ENCODE data around the gene EMILIN2.
"Not testable (repeated sequence)": the region's sequence is repeated elsewhere in the genome, so short reads cannot be mapped to it uniquely, and the experiment has no call there.

The EMILIN2 gene

DNA sequence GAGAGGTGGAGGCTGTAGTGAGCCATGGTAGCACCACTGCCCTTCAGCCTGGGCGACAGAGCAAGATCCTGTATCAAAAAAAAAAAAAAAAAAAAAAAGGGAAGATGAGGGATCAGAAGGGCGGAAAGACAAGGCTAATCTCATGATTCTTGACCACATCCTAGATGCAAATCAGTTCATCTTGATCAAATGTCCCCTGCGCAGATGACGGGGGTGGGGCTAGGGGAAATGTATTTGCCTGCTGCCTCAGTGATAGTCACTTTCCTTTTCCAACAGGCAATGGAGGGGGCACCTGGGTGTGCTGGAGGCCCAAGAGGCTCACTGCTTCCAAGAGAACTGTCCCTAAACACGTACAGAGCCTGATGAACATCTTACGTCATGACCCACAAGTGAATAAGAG lies 3.7 kb upstream of the EMILIN2 start:
- DNase-seq (ENCODE audit: low read depth in 1 of 2, low spot score in 1 of 2), result no peak

DNA sequence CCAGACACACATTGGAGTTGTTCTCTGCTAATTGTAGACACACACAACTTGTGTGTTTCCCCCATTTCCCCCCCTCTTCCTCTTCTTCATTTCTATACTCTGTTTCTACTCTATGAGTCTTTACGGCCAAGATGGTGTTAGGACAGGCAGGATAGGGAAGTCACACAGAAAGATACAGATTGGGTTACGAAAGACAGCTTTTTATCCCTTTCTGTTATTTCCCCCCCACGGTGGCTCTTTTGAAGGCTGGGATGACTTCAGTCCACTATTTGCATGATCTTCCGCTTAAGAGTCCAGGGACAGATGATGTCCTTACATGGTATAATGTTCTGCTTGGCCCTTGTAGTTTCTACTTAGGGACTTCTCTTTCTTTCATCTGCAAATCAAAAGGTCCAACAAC lies 1.6 kb upstream of the EMILIN2 start:
- no peak for DNase-seq (ENCODE audit: low read depth in 1 of 2, low spot score in 1 of 2)

DNA sequence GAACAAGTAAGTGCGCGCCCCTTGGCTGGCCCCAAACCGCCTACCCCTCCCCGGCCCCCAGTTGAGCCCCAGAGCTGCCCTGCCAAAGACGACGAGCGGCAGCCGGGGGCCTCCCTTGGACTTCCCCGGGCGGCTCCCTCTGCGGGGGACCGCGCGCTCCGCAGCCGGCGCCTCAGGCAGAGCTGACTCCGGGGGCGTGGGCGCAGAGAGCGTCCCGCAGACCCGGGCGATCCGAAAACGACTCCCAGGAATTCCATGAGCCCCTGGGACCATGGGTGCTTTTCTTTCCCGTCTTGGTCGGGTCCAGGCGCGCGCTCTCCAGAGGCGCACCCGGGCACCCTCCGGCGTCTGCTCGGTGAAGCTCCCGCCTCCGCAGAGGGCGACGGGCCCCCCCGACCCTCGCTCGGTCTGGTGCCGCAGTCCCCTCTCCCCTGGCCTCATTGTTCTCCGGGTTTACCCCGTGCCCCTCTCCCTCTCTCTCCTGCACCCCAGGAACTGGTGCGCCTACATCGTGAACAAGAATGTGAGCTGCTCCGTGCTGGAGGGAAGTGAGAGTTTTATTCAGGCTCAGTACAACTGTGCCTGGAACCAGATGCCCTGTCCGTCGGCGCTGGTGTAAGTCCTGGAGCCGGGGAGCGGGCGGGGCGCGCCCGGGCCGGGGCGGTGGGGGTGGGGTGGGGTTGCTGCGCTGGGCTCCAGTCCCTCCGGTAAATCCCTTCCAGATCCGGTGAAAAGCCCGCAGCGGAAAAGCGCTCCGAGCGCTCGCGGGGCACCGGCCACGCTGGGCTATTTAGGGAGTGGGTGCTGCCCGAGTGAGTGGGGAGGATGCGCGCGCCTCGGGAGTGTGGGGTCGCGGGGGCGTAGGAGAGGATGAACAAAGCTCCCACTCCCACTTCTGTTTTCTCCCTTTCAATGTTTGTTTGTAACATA lies 776 bp downstream of the EMILIN2 start:
- peak in 1 of 2 donors; percentile 21 for DNase-seq (ENCODE audit: low read depth in 1 of 2, low spot score in 1 of 2)

DNA sequence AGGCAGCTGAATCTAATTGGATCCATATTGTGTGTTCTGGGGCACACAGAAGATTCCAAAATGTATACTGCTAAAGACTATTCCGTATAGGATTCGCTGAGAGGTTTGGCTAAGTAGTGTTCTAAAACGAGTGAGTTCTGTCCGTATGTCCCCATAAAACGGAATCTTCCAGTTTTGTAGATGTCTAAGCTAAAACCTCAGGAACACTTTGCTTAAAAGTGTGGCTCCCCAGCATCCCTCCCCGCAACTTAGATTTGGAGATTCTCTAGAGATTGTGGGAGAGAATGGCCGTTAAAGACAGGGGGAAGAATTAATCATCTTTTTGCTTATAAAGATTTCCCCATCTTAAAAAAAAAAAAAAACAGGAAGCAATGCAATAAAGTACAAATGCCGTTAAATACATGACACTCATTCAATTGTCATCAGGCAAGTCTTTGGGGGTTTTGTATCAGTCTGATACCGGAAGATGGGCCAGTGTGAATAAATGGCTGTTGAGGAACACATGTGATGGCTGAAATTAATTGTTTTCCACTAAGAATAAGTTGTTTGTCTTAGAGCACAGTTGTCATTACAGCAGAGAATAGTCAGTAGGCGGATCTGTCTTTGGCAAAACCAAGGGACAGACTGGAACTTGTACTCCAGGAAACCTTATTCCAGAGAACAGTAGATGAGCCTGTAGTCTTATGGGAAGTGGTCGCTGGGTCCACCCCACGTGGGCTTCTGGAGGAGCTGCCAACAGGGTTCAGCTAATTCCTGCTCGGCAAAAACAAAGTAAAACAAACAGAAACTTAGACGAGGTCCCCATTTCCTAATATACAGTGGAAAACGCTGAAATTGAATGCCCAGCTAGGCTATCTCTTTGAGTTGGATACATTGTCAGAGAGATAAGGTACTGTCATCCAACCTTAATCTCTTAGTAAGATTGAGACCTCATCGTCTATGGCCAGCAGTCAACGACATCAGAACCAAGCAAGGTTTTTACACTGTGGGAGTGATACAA lies 1.7 kb downstream of the EMILIN2 start:
- no peak for DNase-seq (ENCODE audit: low read depth in 1 of 2, low spot score in 1 of 2)

DNA sequence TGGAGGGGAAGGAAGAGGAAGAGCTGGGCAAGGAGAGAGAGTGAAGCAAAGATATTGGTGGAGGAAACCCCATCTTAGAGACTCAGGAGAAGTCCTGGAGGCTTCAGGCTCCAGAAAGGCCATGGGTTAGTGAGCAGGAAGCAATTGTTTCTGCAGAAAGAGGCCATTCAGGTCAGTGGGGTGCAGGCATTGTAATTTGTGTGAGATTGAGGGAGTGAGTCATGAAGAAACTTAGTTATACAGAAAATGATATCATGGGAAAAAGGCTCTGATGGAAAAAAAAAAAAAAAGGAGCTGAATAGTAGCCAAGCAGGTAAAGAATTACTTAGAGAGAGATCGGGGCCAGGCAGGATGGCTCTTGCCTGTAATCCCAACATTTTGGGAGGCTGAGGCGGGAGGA lies 4.0 kb downstream of the EMILIN2 start:
- no peak for DNase-seq (ENCODE audit: low read depth in 1 of 2, low spot score in 1 of 2)

DNA sequence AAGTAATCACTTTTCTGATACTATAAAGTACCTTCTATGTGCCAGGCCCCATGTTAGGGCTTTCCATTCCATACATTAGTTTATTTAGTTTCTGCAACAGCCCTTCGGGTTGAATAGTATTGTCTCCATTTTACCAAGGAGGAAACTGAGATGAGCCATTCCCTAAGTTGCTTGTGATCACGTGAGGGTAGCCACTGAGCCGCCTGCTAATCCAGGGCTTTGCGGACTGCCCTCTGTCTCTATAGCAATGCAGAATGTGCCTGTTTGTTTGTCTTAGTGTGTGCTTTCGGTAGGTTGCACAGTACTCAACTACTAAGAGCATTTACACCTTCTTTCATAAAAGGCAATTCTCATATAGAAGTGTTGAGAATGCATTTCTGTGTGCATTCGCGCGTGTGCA lies 5.0 kb downstream of the EMILIN2 start:
- DNase-seq (ENCODE audit: low read depth in 1 of 2, low spot score in 1 of 2), result no peak

DNA sequence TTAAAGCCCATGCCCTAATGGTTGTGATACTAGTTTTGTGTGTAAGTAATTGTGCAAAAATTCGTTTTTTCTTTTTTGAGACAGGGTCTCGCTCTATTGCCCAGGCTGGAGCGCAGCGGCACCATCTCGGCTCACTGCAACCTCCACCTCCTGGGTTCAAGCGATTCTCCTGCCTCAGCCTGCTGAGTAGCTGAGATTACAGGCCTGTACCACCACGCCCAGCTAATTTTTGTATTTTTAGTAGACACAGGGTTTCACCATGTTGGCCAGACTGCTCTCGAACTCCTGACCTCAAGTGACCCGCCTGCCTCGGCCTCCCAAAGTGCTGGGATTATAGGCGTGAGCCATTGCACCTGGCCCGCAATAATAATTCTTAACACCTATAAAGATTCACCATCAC lies 5.7 kb downstream of the EMILIN2 start:
- DNase-seq (ENCODE audit: low read depth in 1 of 2, low spot score in 1 of 2), result not testable (repeated sequence)

DNA sequence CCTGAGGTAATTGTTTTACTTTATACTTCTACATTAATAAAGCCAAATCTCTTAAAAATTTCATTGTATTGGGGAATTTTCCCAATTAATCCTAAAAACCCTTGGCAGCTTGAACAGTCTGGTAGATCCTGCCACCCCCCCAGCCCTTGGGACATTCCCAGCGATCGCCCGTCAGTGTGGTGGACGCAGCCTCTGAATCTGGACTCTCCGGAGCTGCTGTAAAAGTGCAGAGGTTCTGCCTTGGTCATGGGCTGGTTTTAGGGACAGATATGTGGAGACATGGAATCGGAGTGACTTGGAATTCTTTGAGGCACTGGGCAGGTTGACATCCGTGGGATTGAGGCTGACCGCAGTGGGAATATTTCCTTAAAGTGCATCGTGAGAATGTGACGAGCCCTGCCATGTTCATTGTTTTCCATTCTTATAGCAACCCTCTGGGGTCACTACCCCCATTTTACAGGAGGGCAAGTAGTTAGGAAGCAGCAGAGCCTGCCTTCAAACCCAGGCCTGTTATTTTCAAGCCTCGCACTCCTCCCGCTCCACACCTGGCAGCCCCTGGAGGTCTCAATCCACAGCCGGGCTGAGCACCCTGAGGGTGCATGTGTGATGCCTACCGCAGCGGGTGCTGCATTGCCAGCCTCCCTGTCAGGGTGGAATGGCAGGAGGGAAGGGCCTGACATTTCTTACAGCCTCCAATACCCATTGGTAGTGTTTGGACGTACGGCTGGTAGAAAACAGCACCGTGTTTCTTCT lies 6.5 kb downstream of the EMILIN2 start:
- DNase-seq (ENCODE audit: low read depth in 1 of 2, low spot score in 1 of 2), result no peak

DNA sequence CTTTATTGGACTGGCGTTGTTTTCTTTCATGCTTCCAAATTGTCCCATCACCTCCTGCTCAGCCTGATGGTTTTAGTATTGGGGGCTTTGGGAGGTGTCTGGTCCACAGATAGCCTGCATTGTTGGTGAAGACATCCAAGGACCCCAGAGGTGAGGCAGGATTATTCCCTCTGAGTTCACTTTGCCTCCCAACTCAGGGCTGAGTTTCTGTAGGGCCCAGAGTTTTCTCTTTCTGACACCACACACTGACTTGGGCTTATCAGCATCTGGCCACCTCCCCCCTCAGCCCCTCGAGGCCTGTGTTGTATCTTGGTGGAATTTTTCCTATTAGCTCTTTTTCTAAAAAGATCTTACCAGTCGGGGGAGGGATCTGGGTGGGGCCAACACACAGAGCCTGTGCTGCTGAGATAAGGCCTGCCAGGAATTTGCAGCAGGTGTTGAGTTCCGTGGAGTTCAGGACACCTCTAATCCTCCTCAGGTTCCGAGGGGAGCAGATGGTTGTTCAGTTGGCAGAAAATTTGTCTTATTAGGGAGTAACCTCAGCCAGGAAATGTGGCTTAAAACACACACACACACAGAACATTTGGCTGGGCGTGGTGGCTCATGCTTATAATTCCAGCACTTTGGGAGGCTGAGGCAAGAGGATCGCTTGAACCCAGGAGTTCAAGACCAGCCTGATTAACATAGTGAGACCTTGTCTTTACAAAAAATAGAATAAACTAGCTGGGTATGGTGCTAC lies 7.3 kb downstream of the EMILIN2 start:
- DNase-seq (ENCODE audit: low read depth in 1 of 2, low spot score in 1 of 2), result no peak

DNA sequence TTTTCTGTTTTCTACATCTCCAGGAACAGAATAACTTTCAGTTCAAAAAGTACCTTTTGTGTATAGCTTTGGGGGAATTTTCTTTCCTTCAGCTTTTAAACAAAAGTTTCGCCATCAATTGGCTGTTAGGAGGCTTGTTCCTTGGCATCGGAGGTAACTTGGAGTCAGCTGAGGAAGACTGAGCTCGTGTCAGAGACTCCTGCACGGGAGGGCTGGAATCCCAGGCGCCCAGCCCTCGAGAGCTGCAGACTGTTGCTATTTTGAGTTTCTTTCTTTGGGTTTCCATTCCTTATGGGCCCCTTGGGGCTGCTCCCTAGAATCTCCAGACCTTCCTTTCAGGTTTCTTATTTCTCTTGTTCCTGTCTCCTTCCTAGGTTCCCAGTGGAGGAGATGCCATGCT lies 8.1 kb downstream of the EMILIN2 start:
- no peak for DNase-seq (ENCODE audit: low read depth in 1 of 2, low spot score in 1 of 2)

DNA sequence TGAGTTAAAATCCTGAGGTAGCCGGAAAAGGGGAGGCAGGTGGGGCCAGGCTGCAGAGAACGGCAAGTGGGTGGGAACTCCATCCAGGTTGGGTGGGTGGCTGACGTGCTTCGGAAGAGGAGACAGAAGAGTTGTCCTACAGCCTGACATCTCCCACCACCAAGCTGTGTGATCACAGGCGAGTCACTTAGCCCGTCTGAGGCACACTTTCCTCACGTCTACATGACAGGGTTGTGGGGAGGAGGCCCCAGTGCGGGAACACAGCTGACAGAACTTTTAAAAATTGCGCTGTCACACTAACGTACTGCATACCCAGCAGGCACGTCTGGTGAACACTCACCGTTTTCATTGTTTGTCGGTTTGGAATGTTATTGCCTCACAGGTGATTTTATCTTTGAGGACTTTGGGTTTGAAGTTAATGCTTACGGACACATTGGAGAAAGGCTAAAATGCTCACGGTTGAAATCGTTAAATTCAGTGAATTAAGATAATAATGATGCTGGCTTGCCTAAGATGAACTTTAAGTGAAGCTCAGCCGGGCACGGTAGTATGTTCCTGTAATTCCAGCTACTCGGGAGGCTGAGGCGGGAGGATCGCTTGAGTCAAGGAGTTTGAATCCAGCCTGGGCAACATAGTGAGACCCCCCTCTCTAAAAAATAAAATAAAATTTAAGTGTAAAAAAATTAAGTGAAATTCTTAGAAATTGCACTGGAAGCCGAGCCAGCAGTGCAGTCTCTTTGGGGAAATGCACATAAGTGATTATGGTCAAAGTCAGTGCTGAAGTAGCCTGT lies 8.9 kb downstream of the EMILIN2 start:
- DNase-seq (ENCODE audit: low read depth in 1 of 2, low spot score in 1 of 2), result no peak

DNA sequence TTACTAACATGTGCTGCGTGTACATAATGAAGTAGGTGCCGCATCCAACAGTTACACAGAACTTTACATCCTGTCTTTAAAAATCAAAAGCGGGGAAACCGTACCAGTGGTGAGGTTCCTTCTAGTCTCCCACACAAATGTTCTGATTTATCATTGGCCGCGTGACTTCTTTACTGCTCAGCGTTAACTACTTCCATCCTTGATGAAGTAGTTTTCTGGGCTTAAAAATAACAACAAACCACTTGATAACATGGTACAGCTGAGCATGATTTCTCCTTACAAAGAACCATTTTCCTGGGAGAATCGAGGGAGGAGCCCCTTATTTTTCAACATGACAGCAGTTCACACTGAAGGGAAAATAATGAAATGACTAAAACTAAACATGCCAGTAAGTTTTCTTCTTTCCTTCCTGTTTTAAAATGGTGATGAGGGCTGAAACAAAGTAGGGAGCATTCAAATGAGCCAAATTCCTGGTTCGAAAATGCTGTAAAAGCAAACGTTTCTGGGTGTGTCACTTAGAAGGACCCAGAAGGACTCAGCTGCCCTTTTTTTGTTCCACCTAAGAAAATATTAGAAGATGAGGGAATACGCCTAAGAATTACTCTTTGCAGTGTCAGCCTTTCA lies 9.9 kb downstream of the EMILIN2 start:
- no peak for DNase-seq (ENCODE audit: low read depth in 1 of 2, low spot score in 1 of 2)

DNA sequence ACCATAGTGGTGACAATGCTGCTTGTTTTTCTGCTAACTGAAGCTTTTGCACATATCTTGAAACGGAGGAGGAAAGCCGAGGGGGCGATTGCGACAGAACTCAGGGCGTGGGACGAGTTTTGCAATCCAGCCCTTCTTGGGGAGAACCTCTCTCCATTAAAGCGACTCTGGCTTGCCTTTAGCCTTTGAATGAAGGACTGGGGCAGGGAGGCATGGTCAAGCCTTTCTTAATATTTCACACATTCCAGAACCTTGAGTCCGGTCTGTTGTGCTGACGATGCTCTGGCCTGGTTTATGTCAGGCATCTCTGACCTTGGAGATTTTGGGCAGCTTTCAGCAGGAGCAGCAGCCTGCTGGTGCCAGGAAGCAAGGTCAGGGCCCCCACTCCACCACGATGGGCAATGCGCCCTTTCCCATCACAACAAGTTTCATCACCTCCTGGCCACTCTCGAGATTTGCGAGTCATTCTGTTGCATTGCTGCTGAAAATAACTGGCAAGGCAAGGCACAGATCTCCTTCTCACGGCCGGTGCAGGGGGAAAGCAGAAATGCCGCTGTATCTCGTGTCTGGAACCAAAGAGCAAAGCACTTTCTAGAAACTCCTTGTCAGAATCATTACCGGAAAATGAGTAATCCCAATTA lies 10.8 kb downstream of the EMILIN2 start:
- no peak for DNase-seq (ENCODE audit: low read depth in 1 of 2, low spot score in 1 of 2)

DNA sequence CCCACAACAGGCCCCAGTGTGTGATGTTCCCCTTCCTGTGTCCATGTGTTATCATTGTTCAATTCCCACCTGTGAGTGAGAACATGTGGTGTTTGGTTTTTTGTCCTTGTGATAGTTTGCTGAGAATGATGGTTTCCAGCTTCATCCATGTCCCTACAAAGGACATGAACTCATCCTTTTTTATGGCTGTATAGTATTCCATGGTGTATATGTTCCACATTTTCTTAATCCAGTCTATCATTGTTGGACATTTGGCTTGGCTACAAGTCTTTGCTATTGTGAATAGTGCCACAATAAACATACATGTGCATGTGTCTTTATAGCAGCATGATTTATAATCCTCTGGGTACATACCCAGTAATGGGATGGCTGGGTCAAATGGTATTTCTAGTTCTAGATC lies 13.6 kb downstream of the EMILIN2 start:
- not testable (repeated sequence) for DNase-seq (ENCODE audit: low read depth in 1 of 2, low spot score in 1 of 2)

DNA sequence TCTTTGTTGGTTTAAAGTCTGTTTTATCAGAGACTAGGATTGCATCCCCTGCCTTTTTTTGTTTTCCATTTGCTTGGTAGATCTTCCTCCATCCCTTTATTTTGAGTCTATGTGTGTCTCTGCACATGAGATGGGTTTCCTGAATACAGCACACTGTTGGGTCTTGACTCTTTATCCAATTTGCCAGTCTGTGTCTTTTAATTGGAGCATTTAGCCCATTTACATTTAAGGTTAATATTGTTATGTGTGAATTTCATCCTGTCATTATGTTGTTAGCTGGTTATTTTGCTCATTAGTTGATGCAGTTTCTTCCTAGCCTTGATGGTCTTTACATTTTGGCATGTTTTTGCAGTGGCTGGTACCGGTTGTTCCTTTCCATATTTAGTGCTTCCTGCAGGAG lies 17.2 kb downstream of the EMILIN2 start:
- not testable (repeated sequence) for DNase-seq (ENCODE audit: low read depth in 1 of 2, low spot score in 1 of 2)

DNA sequence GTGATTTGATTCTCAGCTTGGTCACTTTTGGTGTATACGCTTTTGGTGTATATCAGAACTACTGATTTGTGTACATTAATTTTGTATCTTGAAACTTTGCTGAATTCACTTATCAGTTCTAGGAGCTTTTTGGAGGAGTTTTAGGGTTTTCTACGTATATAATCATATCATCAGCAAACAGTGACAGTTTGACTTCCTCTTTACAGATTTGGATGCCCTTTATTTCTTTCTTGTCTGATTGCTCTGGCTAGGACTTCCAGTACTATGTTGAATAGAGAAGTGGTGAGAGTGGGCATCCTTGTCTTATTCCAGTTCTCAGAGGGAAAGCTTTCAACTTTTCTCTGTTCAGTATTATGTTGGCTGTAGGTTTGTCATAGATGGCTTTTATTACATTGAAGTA lies 19.7 kb downstream of the EMILIN2 start:
- DNase-seq (ENCODE audit: low read depth in 1 of 2, low spot score in 1 of 2), result not testable (repeated sequence)

DNA sequence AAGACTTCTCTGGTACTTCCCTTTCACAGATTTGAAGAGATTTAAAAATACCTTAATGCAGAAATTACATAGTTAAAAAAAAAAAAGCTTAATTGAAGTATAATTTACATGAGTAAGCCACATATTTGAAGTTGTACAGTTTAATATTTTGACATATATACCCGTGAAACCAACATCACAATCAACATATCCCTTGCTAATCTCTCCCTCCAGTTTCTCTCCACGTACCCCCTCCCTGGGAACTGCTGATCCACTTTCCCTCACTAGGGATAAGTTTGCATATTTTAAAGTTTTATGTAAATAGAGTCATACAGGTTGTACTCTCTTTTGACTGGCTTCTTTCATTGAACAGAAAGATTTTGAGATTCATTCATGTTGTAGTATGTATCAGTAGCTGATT lies 22.4 kb downstream of the EMILIN2 start:
- DNase-seq (ENCODE audit: low read depth in 1 of 2, low spot score in 1 of 2), result no peak

DNA sequence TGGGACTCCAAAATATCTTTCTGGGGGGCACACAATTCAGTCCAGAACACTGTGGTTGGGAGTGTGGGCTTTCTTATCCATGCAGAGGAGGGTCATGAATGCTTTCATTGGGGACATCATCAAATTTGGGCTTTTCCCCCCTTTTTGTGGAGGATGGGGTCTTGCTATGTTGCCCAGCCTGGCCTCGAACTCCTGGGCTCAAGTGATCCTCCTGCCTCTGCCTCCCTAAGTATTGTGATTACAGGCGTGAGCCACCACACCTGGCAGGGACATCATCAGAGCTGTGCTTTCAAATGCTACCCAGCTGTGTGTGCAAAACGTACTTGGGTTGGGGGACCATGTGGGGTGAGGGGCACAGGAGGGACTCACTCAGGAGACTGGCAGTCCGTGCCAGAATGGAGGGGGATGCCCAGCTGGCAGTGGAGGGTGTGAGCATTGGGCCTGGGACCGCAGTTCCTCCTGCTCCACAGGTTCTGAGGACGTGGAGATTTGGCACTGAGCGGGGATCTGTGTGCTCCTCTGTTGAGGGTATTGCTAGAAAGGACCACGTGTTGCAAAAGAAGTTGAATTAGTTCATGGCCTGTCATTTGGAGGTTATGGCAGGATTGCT lies 24.4 kb downstream of the EMILIN2 start:
- no peak for DNase-seq (ENCODE audit: low read depth in 1 of 2, low spot score in 1 of 2)

Measured in stimulated activated CD4-positive, alpha-beta T cell treated with anti-CD3 and anti-CD28 coated beads, Interleukin-15, amount 100 ng/mL, for 1 hour (primary cell).